KOPT-K1 (cell line): ENCODE data around the gene PIGQ.

ENCODE experiments used
- H3K27ac ChIP-seq: fragments of 200-600 bp; sonication (generic); 2 replicates; pipeline ENCODE4 v1.5.1; 2016; ENCODE audit warnings: antibody characterized with exemption, mild to moderate bottlenecking, low read depth, low read length; ENCODE audit not compliant: poor library complexity, severe bottlenecking
- H3K36me3 ChIP-seq: fragments of 200-600 bp; sonication (generic); 2 replicates; pipeline ENCODE4 v1.5.1; 2017; ENCODE audit warnings: antibody characterized with exemption, mild to moderate bottlenecking, low read length, moderate library complexity; ENCODE audit not compliant: insufficient read depth
- H3K9me3 ChIP-seq: fragments of 200-600 bp; sonication (generic); 2 replicates; pipeline ENCODE4 v1.5.1; 2017; ENCODE audit warnings: antibody characterized with exemption, low read length, mild to moderate bottlenecking; ENCODE audit not compliant: insufficient read depth, poor library complexity, severe bottlenecking

The PIGQ gene

GRCh38 chr16:566475-567372 is 3.0 kb upstream of the PIGQ start, which contains the start of gene NHLRC4:
NHLRC4 (plus strand) TSS chr16:567005; CDS start chr16:568048, 1,043 bp downstream.
- peak within 1 kb of the TSS; percentile 63 for H3K27ac ChIP-seq
- no peaks in the 10 kb centered on the region for H3K9me3 ChIP-seq
- no peaks in the 10 kb centered on the region for H3K36me3 ChIP-seq

DNA sequence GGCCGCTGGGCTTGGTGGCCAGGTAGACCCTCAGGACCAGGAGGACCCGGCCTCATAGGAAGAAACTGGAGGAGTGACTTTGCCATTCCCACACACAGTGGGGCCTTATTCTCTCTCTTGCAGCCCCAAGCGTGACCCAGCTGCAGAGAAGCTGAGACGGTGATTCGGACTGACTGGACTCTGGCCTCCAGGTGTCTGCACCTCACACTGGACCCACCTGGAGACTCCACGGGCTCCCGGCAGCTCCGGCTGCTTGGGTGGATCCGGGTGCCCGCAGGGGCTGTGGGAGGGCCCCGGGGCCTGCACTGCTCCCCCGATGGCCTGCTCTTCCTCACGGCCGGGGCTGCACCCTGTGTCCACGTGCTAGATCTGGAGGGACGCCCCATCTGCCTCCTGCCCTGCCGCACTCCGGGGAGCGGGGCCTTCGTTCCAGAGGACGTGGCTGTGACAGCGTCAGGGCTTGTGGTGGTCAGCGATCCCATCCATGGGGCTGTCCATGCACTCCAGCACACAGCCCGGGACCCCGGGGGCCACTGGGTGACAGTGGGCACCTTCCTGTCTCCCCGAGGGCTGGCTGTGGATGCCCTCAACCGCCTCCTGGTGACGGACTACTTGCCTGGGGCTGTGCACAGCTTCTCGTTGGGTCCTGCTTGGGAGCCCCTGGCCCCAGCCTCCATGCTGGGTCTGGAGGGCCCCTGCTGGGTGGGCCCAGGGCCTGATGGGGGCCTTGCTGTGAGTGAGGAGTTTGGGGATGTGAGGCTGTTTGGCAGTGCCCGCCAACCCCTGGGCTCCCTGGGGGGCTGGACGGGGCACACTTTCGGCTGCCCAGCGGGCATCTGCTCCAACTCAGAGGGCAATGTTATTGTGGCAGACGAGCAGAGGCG is 2.2 kb upstream of the PIGQ start:
- H3K27ac ChIP-seq: peak overlapping the region; percentile 63
- H3K9me3 ChIP-seq: no peaks in the 10 kb centered on the region
- H3K36me3 ChIP-seq: no peaks in the 10 kb centered on the region

DNA sequence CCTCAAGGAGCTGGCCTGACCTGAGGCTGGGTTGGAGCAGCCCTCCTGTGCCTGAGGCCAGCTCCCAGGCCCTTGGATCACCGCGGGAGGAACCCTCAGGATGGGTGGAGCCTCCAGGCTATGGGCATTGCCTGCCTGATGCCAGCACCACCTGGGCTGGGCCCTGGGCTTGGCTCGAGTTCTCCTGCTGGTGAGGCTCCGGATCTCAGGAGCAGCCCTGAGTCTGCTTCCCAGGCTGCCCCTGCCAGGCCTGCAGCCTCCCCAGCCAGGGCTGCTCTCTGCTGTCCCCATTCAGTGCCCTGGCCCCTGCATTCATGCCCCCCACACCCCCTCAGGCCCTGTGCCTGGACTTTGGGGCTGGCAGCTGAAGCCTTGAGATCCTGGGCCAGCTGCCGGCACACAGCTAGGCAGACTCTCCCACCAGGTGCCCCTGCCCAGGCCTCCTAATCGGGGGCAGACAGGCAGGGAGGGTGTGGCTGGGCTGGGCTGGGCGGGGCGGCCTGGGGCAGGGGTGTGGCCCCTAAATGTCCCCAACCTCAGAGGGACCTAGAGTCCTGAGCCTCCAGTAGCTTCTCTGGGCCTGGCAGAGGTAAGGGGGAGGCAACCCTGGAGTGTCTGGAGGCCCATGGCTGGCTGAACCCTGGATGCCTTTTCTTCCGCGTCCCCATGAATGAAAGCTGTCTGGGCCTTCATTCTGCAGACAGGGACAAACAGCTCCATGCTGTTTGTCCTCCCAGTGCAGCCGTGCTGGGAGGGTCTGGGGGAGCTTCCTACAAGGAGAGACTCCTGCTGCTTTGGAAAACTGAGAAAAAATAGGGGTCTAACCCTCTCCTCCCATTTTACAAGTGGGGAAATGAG is 1.1 kb upstream of the PIGQ start:
- H3K27ac ChIP-seq: peak overlapping the region; percentile 69
- no peaks in the 10 kb centered on the region for H3K9me3 ChIP-seq
- no peaks in the 10 kb centered on the region for H3K36me3 ChIP-seq

DNA sequence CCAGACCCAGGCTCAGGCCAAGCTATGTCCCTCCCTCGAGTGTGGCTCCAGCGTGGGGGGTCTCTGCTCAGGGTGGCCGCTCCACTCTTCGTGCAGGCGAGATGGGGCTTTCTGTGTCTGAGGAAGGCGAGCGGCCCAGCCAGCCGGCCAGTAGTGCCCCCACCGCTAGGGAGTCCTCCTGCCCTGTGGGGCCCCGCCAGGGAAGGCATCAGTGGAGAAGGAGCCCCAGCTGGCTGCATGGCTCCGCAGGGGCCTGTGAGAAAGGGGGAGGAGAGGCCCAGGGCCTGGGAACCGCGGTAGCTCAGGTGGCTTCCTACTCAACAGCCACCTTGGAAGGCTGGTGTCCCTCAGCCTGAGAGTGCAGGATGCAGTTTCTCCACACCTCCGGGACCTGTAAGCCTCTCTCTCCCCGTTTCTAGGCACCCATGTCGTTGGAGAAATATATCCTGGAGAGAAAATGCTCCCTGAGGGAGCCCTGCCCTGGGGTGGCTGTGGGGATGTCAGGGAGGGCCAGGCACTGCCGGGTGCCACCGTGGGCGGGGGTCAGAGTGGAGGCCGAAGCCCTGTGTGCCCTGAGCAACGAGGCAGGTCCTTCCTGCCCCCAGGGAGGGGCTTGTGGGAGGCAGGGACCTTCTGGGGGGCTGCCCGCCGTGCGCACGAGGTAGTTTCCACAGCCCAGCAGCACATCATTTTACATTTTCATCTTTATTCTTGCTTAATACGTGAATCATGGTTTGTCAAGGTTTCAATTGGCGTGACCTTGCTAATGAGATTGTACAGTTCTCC is 3.3 kb downstream of the PIGQ start:
- Histone ChIP-seq H3K27ac (no peak overlapping the region), H3K36me3 (peaks cover 23% of the 10 kb centered on the region; the same call in 1 of the 2 replicates), H3K9me3 (no peaks in the 10 kb centered on the region)

DNA sequence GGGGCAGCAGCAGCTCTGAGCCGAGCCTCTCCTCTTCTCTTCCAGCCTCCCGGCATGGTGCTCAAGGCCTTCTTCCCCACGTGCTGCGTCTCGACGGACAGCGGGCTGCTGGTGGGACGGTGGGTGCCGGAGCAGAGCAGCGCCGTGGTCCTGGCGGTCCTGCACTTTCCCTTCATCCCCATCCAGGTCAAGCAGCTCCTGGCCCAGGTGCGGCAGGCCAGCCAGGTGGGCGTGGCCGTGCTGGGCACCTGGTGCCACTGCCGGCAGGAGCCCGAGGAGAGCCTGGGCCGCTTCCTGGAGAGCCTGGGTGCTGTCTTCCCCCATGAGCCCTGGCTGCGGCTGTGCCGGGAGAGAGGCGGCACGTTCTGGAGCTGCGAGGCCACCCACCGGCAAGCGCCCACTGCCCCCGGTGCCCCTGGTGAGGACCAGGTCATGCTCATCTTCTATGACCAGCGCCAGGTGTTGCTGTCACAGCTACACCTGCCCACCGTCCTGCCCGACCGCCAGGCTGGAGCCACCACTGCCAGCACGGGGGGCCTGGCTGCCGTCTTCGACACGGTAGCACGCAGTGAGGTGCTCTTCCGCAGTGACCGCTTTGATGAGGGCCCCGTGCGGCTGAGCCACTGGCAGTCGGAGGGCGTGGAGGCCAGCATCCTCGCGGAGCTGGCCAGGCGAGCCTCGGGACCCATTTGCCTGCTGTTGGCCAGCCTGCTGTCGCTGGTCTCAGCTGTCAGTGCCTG is 4.4 kb downstream of the PIGQ start:
- Histone ChIP-seq H3K9me3 (no peaks in the 10 kb centered on the region), H3K36me3 (peaks cover 23% of the 10 kb centered on the region; the same call in 1 of the 2 replicates), H3K27ac (no peak overlapping the region)

DNA sequence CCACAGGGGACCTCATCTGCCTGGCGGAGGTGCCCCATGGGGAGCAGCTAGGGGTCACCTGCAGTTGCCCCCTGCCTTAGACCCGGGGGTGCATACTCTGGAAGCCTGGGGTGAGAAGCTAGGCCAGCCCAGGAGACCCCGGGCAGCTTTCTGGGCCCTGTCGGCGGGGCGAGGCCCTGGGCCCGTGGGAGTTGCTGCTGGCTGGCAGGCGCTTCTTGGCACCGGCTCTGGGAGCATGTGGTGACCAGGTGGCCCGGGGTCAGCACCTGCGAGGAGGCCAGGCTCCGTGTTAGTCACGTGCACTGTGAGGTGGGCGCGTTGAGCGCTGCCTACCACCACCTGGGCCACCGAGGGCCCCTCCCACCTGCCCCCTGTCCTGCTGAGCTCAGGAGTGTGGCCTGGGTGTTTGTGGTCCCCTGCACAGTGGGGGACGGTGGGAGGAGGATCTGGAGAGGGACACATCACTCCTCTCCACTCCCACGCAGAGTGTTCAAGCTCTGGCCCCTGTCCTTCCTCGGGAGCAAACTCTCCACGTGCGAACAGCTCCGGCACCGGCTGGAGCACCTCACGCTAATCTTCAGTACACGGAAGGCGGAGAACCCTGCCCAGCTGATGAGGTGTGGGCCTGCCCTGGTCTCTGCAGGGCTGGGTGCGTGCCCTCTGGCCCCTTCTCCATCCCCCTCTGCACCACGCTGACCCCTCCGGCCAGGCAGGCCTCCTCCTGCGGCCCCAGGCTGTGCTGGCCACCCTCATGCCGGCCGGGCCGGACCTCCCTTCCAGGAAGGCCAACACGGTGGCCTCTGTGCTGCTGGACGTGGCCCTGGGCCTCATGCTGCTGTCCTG is 5.8 kb downstream of the PIGQ start:
- Histone ChIP-seq H3K36me3 (peaks cover 25% of the 10 kb centered on the region; the same call in 1 of the 2 replicates), H3K27ac (peak overlapping the region; percentile 62), H3K9me3 (no peaks in the 10 kb centered on the region)

- Histone ChIP-seq H3K9me3 (no peaks in the 10 kb centered on the region), H3K27ac (peak overlapping the region; percentile 62), H3K36me3 (peaks cover 30% of the 10 kb centered on the region; the same call in 1 of the 2 replicates)
Observed at GRCh38 chr16:576197-576822, 6.5 kb downstream of the PIGQ start.

DNA sequence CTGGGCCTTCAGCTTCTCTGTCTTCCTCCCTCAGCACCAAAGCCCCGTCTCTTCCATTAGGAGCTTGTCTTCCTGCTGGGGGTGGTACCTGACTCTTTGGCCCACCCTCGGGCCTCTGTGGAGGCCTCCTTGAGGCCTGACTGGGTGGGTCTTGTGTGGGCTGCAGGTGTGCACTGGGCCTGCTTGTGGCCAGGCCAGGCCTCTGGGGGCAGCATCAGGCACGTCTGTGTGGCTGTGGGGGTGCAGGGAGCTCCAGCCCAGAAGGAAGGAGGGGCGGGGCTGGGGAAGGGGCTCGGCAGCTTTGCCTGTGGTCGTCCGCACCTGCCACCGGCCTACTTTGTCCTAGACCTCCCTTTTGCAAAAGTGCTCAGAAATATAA is 7.0 kb downstream of the PIGQ start:
- Histone ChIP-seq H3K36me3 (peaks cover 30% of the 10 kb centered on the region; the same call in 1 of the 2 replicates), H3K9me3 (no peaks in the 10 kb centered on the region), H3K27ac (peak overlapping the region; percentile 62)

GRCh38 chr16:577796-578195 is 8.0 kb downstream of the PIGQ start:
- no peak overlapping the region for H3K27ac ChIP-seq
- H3K9me3 ChIP-seq: no peaks in the 10 kb centered on the region
- peaks cover 34% of the 10 kb centered on the region; the same call in 1 of the 2 replicates for H3K36me3 ChIP-seq

GRCh38 chr16:578232-578869 is 8.6 kb downstream of the PIGQ start:
- no peaks in the 10 kb centered on the region for H3K9me3 ChIP-seq
- peaks cover 34% of the 10 kb centered on the region; the same call in 1 of the 2 replicates for H3K36me3 ChIP-seq
- no peak overlapping the region for H3K27ac ChIP-seq

DNA sequence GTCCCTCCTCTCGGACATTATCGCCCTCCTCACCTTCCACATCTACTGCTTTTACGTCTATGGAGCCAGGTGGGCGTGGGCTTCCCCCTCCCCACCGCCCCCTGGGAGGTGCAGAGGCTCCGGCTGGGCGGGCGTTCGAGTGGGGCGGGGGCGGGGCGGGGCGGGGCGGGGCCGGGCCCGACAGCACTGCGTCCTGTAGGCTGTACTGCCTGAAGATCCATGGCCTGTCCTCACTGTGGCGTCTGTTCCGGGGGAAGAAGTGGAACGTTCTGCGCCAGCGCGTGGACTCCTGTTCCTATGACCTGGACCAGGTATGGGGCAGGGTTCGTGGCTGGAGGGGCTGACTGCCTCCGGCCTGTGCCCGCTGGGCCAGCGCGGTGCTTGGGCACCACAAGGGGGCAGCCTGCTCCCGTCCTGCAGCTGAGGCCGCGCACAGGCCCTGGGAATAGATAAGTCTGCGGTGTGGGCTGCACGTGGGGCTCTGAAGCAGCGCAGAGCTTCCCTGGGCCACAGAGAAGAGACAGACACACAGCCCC is 9.2 kb downstream of the PIGQ start:
- H3K27ac ChIP-seq: no peak overlapping the region
- H3K36me3 ChIP-seq: peaks cover 33% of the 10 kb centered on the region; the same call in 1 of the 2 replicates

More for the DNA sequence above, 9.2 kb downstream of the PIGQ start:
- H3K9me3 ChIP-seq: no peaks in the 10 kb centered on the region
